Gastrocnemius medialis (tissue), 4 donors: ENCODE results near the gene LMF2. TPM values are rescaled to one million over a fixed set of nuclear protein-coding genes. Genes with fewer than 3 reads are reported as not detected.

Experiments
- ATAC-seq, 2 donors: fragments of 150-250 bp; one replicate each; pipeline ENCODE4 v1.9.1; 2016
- DNase-seq, 2 donors: peaks; one replicate each; pipeline ENCODE4 v3.0.0-alpha.2; 2019
- H3K27ac ChIP-seq, 4 donors: fragments of 200-600 bp; sonication (generic); 1 replicate in 1 of 4; 2 replicates in 3 of 4; pipeline ENCODE4 v1.5.1; 2016 to 2018; ENCODE audit warnings: mild to moderate bottlenecking in 2 of 4, moderate library complexity in 1 of 4
- H3K27me3 ChIP-seq, 3 donors: fragments of 200-600 bp; sonication (generic) in 2 of 3; 1 replicate in 1 of 3; 2 replicates in 2 of 3; pipeline versions ENCODE4 v1.5.1 to v1.6.0; 2016 to 2019; ENCODE audit warnings: mild to moderate bottlenecking in 1 of 3, moderate library complexity in 1 of 3
- H3K36me3 ChIP-seq, 2 donors: fragments of 200-600 bp; sonication (generic) in 1 of 2; one replicate each; pipeline ENCODE4 v1.5.1; 2017 to 2018
- H3K4me1 ChIP-seq, 2 donors: fragments of 200-600 bp; sonication (generic) in 1 of 2; one replicate each; pipeline ENCODE4 v1.5.1; 2016 to 2017; ENCODE audit warnings: mild to moderate bottlenecking in 2 of 2
- H3K4me3 ChIP-seq, 4 donors: fragments of 200-600 bp; sonication (generic) in 3 of 4; 1 replicate in 1 of 4; 2 replicates in 3 of 4; pipeline ENCODE4 v1.5.1; 2016 to 2019; ENCODE audit warnings: mild to moderate bottlenecking in 2 of 4
- H3K9me3 ChIP-seq, 3 donors: fragments of 200-600 bp; sonication (generic) in 2 of 3; 1 replicate in 1 of 3; 2 replicates in 2 of 3; pipeline ENCODE4 v1.5.1; 2016 to 2019
- POLR2A ChIP-seq, 2 donors: fragments of 450-650 bp; IDR thresholded peaks; one replicate each; pipeline ENCODE4 v1.6.1; 2017; ENCODE audit warnings: antibody characterized with exemption in 2 of 2, mild to moderate bottlenecking in 2 of 2, moderate library complexity in 2 of 2
- in situ Hi-C, 4 donors: fragments of 200-750 bp; cut with MboI; loops; one replicate each; pipeline versions ENCODE4 v1.15.0 to v1.8.0; 2017; ENCODE audit warnings: low sequenced_read_pairs in 4 of 4
- intact Hi-C: fragments of 100-400 bp; cut with DNase I; formaldehyde crosslinking; loops from one replicate; pipeline ENCODE4 v1.15.1; 2023; ENCODE audit warnings: low total_unique reads
- total RNA-seq, 4 donors: library from RNA; depleted of rRNA; stranded (reverse); fragments of >200 nt; gene quantifications; one replicate each; pipeline versions ENCODE4 v1.1.0 to v1.2.3, GENCODE V29; 2016
- TF ChIP-seq, protein P1 (sequence below), 5 experiments: fragments of 450-650 bp in 3 of 5; fragments of 200-600 bp in 2 of 5; sonication (generic) in 2 of 5; IDR thresholded peaks in 4 of 5; conservative IDR thresholded peaks in 1 of 5; 1 replicate in 4 of 5; 2 replicates in 1 of 5; pipeline ENCODE4 v1.5.1; 2016 to 2019; ENCODE audit warnings: antibody characterized with exemption in 5 of 5, mild to moderate bottlenecking in 3 of 5, moderate library complexity in 3 of 5

The LMF2 gene
- total RNA-seq, 4 donors from 2014 or later: 19.7 to 39.4 (median 26.9) TPM

DNA sequence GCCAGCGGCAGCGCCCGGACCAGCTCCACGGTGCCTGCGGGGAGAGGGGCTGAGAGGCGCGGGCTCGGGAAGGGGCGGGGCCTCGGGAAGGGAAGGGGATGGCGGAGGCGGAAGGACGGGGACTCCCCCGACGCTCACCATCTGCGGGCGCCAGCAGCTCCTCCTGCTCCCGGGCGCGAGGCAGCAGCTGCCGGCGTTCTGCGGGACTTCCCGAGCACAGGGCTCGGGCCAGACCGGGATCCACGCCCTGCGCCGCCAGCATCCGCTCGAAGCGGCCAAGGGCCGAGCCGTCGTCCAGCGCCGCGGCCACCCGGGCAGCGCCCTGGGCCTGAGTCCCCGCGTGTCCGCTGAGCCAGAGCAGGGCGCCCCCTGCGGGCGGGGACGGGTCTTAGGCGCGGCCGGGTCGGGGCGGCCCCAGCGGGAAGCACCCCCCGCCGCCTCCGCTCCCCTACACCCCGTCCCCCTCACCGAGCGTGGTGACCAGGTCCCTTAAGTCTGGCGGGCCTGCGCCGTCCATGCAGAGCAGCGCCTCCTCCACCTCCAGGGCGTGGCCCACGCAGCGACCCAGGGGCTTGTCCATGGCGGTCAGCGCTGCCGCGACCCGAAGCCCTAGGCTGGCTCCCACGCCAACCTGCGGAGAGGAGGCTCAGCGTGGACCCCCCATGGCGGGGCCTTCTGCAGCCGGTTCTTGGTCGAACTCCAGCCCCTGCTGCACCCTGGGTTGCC, 18.8 kb upstream of the LMF2 start:
- DNase-seq (peak in 1 of 2 donors; percentile 46), ATAC-seq (peak; percentile 18 to 23)
- Histone ChIP-seq H3K4me1 (peaks cover 13 to 26% of the 10 kb centered on the region in 2 donors), H3K27me3 (peaks cover 17 to 28% (median 25%) of the 10 kb centered on the region in 3 donors), H3K27ac (peak overlapping the region; percentile 84 to 92 (median 88)), H3K9me3 (no peaks in the 10 kb centered on the region), H3K4me3 (peak overlapping the region; percentile 68 to 91 (median 83)), H3K36me3 (peaks cover 0 to 25% of the 10 kb centered on the region in 2 donors)
- intact Hi-C loops (loop anchor here (5.0 kb wide), 1 partner anchor 101 kb away; the partner anchor contains the start of gene ARSA), in situ Hi-C loops (no loop called here)
- no peak for TF ChIP-seq POLR2A (IDR thresholded peaks at IDR 0.05)
- TF ChIP-seq, protein P1, sequence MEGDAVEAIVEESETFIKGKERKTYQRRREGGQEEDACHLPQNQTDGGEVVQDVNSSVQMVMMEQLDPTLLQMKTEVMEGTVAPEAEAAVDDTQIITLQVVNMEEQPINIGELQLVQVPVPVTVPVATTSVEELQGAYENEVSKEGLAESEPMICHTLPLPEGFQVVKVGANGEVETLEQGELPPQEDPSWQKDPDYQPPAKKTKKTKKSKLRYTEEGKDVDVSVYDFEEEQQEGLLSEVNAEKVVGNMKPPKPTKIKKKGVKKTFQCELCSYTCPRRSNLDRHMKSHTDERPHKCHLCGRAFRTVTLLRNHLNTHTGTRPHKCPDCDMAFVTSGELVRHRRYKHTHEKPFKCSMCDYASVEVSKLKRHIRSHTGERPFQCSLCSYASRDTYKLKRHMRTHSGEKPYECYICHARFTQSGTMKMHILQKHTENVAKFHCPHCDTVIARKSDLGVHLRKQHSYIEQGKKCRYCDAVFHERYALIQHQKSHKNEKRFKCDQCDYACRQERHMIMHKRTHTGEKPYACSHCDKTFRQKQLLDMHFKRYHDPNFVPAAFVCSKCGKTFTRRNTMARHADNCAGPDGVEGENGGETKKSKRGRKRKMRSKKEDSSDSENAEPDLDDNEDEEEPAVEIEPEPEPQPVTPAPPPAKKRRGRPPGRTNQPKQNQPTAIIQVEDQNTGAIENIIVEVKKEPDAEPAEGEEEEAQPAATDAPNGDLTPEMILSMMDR (IDR thresholded peaks at IDR 0.05 in 4 of 5, conservative IDR thresholded peaks at IDR 0.05 in 1 of 5): peak; percentile 28 to 62 (median 47)

DNA sequence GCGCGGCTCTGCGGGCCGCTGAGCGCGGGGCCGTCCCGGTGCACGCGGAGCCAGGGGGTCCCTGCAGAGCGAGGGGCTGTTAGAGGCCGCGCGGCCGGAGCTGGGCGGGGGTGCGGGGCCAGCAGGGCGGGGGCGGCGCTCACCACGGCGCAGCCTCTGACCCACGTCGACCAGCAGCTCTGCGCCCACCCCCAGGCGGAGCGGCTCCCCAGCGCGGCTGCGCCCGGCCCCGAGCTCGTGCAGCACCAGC, 18.3 kb upstream of the LMF2 start:
- no peaks in the 10 kb centered on the region for H3K9me3 ChIP-seq
- ATAC-seq: no peak
- peaks cover 12 to 23% (median 21%) of the 10 kb centered on the region in 3 donors for H3K27me3 ChIP-seq
- TF ChIP-seq POLR2A (IDR thresholded peaks at IDR 0.05): no peak
- TF ChIP-seq, protein P1 (IDR thresholded peaks at IDR 0.05 in 4 of 5, conservative IDR thresholded peaks at IDR 0.05 in 1 of 5): peak in 1 of 5 experiments; percentile 36
- intact Hi-C loops (loop anchor here (1.0 to 5.0 kb wide), 2 partner anchors 17 to 102 kb away; partner anchors contain the start of genes ARSA and NCAPH2), in situ Hi-C loops (no loop called here)
- peaks cover 0 to 28% of the 10 kb centered on the region in 2 donors for H3K36me3 ChIP-seq
- H3K27ac ChIP-seq: peak overlapping the region; percentile 84 to 92 (median 88)
- H3K4me1 ChIP-seq: peaks cover 13 to 22% of the 10 kb centered on the region in 2 donors
- no peak for DNase-seq
- H3K4me3 ChIP-seq: peak overlapping the region; percentile 68 to 91 (median 83)

DNA sequence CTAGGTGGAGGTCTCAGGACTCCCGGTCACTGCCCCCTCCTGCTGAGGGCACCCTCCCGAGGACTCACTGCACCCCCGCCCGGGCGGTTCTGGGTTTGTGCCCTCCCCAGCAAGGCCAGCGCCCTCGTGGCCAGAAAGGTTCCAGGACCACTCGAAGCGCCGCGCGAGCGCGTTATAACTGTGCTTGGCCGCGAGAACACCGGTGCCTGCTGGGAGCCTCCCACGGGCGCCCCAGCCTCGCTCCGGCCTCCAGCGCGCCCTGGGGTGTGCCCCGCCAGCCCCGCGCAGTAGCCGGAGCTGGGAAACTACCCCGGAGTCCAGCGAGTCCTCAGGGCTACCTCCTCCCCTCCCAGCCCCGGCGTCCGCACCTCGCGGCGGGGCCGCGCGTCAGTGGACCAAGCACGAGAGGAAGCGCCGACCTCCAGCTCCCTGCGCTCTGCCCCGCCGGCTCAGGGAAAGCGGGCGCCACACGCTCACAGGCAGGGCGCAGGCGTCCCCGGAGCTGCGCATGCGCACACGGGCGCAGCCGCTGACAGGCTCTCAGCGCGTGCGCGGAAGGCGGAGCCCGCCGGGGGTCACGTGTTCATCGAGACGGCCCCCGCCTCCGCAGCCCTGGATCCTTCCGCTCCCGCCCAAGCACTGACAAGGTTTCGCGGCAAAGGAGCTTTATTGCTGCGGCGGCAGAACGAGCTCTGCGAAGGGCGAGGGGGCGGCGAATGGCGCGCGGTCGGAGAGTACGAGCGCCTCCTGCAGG, 17.8 kb upstream of the LMF2 start, which contains the start of gene SCO2:
Gene SCO2, minus strand, starts transcription at position 495 of the 754 bp plus-strand sequence. CDS start 1,187 bp downstream, outside the sequence.
- peak within 1 kb of the TSS; percentile 68 to 91 (median 83) for H3K4me3 ChIP-seq
- TF ChIP-seq, protein P1 (IDR thresholded peaks at IDR 0.05 in 4 of 5, conservative IDR thresholded peaks at IDR 0.05 in 1 of 5): peak in 4 of 5 experiments; percentile 37 to 57 (median 47)
- TF ChIP-seq POLR2A (IDR thresholded peaks at IDR 0.05): peak; percentile 68 to 72
- DNase-seq (peak; percentile 87 to 91), ATAC-seq (peak; percentile 87)
- peaks cover 0 to 28% of the 10 kb centered on the region in 2 donors for H3K36me3 ChIP-seq
- peaks cover 13 to 18% of the 10 kb centered on the region in 2 donors for H3K4me1 ChIP-seq
- H3K9me3 ChIP-seq: no peaks in the 10 kb centered on the region
- intact Hi-C loops: loop anchor here (1.0 to 5.0 kb wide), 2 partner anchors 17 to 102 kb away; partner anchors contain the start of genes ARSA and NCAPH2
- in situ Hi-C loops: no loop called here
- H3K27ac ChIP-seq: peak within 1 kb of the TSS; percentile 84 to 92 (median 88)
- peaks cover 7 to 18% (median 16%) of the 10 kb centered on the region in 3 donors for H3K27me3 ChIP-seq

DNA sequence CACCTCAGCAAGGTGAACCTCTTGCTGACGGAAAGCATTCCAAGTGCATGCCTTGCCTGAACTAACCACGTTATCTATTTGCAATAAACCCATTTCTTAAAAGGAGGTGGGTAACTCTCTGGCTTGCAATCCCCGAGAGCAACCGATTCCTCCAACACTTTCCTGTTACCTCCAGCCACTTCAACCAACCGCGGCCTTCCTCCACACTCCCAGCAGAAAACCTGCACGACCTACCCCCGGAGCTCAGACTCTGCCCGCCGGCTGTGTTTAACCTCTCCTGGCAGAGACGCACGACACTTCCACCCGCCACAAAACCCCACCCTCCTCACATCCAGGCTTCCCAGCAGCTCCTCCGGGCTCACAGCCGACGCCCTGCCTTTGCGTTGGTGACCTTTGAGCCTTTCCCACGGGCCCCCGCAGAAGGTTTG, 17.2 kb upstream of the LMF2 start:
- ATAC-seq (no peak), DNase-seq (no peak)
- Histone ChIP-seq H3K4me3 (peak overlapping the region; percentile 68 to 91 (median 83)), H3K27me3 (peaks cover 5 to 14% (median 10%) of the 10 kb centered on the region in 3 donors), H3K36me3 (peaks cover 0 to 29% of the 10 kb centered on the region in 2 donors), H3K9me3 (no peaks in the 10 kb centered on the region), H3K27ac (peak overlapping the region; percentile 84 to 92 (median 88)), H3K4me1 (peaks cover 13 to 18% of the 10 kb centered on the region in 2 donors)
- TF ChIP-seq, protein P1 (IDR thresholded peaks at IDR 0.05 in 4 of 5, conservative IDR thresholded peaks at IDR 0.05 in 1 of 5): no peak
- TF ChIP-seq POLR2A (IDR thresholded peaks at IDR 0.05): no peak
- intact Hi-C loops: loop anchor here (1.0 to 5.0 kb wide), 2 partner anchors 16 to 103 kb away; partner anchors contain the start of genes ARSA and NCAPH2
- in situ Hi-C loops: no loop called here
